Measurements from ENCODE around the gene COL4A4.

The COL4A4 gene

GRCh38 chr2:226981791-226982326, 182.1 kb downstream of the COL4A4 start:
- no peak overlapping the region for H3K4me3 ChIP-seq (ENCODE audit: insufficient read depth, low read length, poor library complexity, severe bottlenecking)
- H3K36me3 ChIP-seq (ENCODE audit: low read length): no peaks in the 10 kb centered on the region
- H2AFZ ChIP-seq (ENCODE audit: low read depth, low read length, severe bottlenecking): no peak overlapping the region
- no peaks in the 10 kb centered on the region for H3K27me3 ChIP-seq (ENCODE audit: low read length)
- no peak for TF ChIP-seq EZH2phosphoT487 (conservative IDR thresholded peaks at IDR 0.05; ENCODE audit: low read length)
- no peak for TF ChIP-seq CTCF (IDR thresholded peaks at IDR 0.05; ENCODE audit: insufficient read depth, low read length, poor library complexity, severe bottlenecking)
- H3F3A ChIP-seq (ENCODE audit: insufficient read depth): peaks cover 9% of the 10 kb centered on the region; the same call in 1 of the 2 replicates
- H3K9me3 ChIP-seq (ENCODE audit: insufficient read depth, low read length): no peaks in the 10 kb centered on the region
- no peaks in the 10 kb centered on the region for H4K20me1 ChIP-seq (ENCODE audit: low read depth, low read length)
- no peak overlapping the region for H3K9ac ChIP-seq (ENCODE audit: low read length)
- H3K4me2 ChIP-seq (ENCODE audit: low read depth, low read length, poor library complexity, severe bottlenecking): no peak overlapping the region
- H3K79me2 ChIP-seq (ENCODE audit: insufficient read depth, low read length): no peaks in the 10 kb centered on the region
- H3K27ac ChIP-seq (ENCODE audit: low read depth, low read length): no peak overlapping the region
- no peaks in the 10 kb centered on the region for H3K9me2 ChIP-seq (replicated peaks; ENCODE audit: insufficient read depth, low read length)

- Histone ChIP-seq H3K27ac (ENCODE audit: low read depth, low read length) (no peak overlapping the region), H3K4me2 (ENCODE audit: low read depth, low read length, poor library complexity, severe bottlenecking) (no peak overlapping the region), H3K36me3 (ENCODE audit: low read length) (no peaks in the 10 kb centered on the region), H4K20me1 (ENCODE audit: low read depth, low read length) (no peaks in the 10 kb centered on the region), H3K9me2 (replicated peaks; ENCODE audit: insufficient read depth, low read length) (no peaks in the 10 kb centered on the region), H2AFZ (ENCODE audit: low read depth, low read length, severe bottlenecking) (no peak overlapping the region), H3K4me3 (ENCODE audit: insufficient read depth, low read length, poor library complexity, severe bottlenecking) (no peak overlapping the region), H3F3A (ENCODE audit: insufficient read depth) (peaks cover 2% of the 10 kb centered on the region; the same call in 1 of the 2 replicates), H3K27me3 (ENCODE audit: low read length) (no peaks in the 10 kb centered on the region), H3K79me2 (ENCODE audit: insufficient read depth, low read length) (no peaks in the 10 kb centered on the region), H3K9ac (ENCODE audit: low read length) (no peak overlapping the region), H3K9me3 (ENCODE audit: insufficient read depth, low read length) (no peaks in the 10 kb centered on the region)
- TF ChIP-seq CTCF (IDR thresholded peaks at IDR 0.05; ENCODE audit: insufficient read depth, low read length, poor library complexity, severe bottlenecking) (no peak), EZH2phosphoT487 (conservative IDR thresholded peaks at IDR 0.05; ENCODE audit: low read length) (no peak)
Observed at GRCh38 chr2:226979004-226979403, 185.0 kb downstream of the COL4A4 start.

- Histone ChIP-seq H3K9me2 (replicated peaks; ENCODE audit: insufficient read depth, low read length) (no peaks in the 10 kb centered on the region), H3K4me2 (ENCODE audit: low read depth, low read length, poor library complexity, severe bottlenecking) (no peak overlapping the region), H3K79me2 (ENCODE audit: insufficient read depth, low read length) (no peaks in the 10 kb centered on the region), H3K36me3 (ENCODE audit: low read length) (no peaks in the 10 kb centered on the region), H3K4me3 (ENCODE audit: insufficient read depth, low read length, poor library complexity, severe bottlenecking) (no peak overlapping the region), H4K20me1 (ENCODE audit: low read depth, low read length) (no peaks in the 10 kb centered on the region), H3K9ac (ENCODE audit: low read length) (no peak overlapping the region), H3F3A (ENCODE audit: insufficient read depth) (no peaks in the 10 kb centered on the region; the same call in 1 of the 2 replicates), H2AFZ (ENCODE audit: low read depth, low read length, severe bottlenecking) (no peak overlapping the region), H3K27ac (ENCODE audit: low read depth, low read length) (no peak overlapping the region), H3K27me3 (ENCODE audit: low read length) (no peaks in the 10 kb centered on the region), H3K9me3 (ENCODE audit: insufficient read depth, low read length) (no peaks in the 10 kb centered on the region)
- no peak for TF ChIP-seq EZH2phosphoT487 (conservative IDR thresholded peaks at IDR 0.05; ENCODE audit: low read length)
- no peak for TF ChIP-seq CTCF (IDR thresholded peaks at IDR 0.05; ENCODE audit: insufficient read depth, low read length, poor library complexity, severe bottlenecking)
Observed at GRCh38 chr2:226978300-226978699, 185.7 kb downstream of the COL4A4 start.

All from SU-DHL-6 (cell line).